WTC11 (cell line): ENCODE results near the gene LAPTM5.

Experiments used
- ATF1 ChIP-seq: sonication (generic); formaldehyde crosslinking; IDR thresholded peaks from 2 replicates; pipeline ENCODE4 v1.8.1; 2023; ENCODE audit warnings: mild to moderate bottlenecking, moderate library complexity, missing genetic modification reagents
- CTCF ChIP-seq: fragments of 200-600 bp; IDR thresholded peaks from 2 replicates; pipeline ENCODE4 v1.8.0; 2022; ENCODE audit warnings: antibody characterized with exemption
- E2F1 ChIP-seq: sonication (generic); formaldehyde crosslinking; IDR thresholded peaks from 2 replicates; pipeline ENCODE4 v1.8.0; 2022; ENCODE audit warnings: mild to moderate bottlenecking, missing genetic modification reagents
- PREB ChIP-seq: sonication (generic); formaldehyde crosslinking; IDR thresholded peaks from 2 replicates; pipeline ENCODE4 v1.8.1; 2022; ENCODE audit warnings: mild to moderate bottlenecking, missing genetic modification reagents, moderate library complexity, borderline replicate concordance
- SMAD3 ChIP-seq: sonication (generic); formaldehyde crosslinking; IDR thresholded peaks from 2 replicates; pipeline ENCODE4 v1.8.0; 2022; ENCODE audit warnings: missing genetic modification reagents, mild to moderate bottlenecking, borderline replicate concordance
- SOX15 ChIP-seq: fragments of 250-450 bp; sonication (Bioruptor Pico); IDR thresholded peaks from 2 replicates; pipeline ENCODE4 v1.9.0; 2021; ENCODE audit warnings: mild to moderate bottlenecking
- SP1 ChIP-seq: sonication (generic); formaldehyde crosslinking; conservative IDR thresholded peaks from 2 replicates; pipeline ENCODE4 v1.8.1; 2022; ENCODE audit warnings: missing genetic modification reagents
- ZBTB43 ChIP-seq: sonication (generic); formaldehyde crosslinking; IDR thresholded peaks from 2 replicates; pipeline ENCODE4 v1.8.1; 2023; ENCODE audit warnings: mild to moderate bottlenecking, missing genetic modification reagents
- ZNF219 ChIP-seq: sonication (generic); formaldehyde crosslinking; IDR thresholded peaks from 2 replicates; pipeline ENCODE4 v1.8.0; 2023; ENCODE audit warnings: missing genetic modification reagents, mild to moderate bottlenecking, borderline replicate concordance

- TF ChIP-seq SOX15 (CRISPR knock-in tag) (no peak), CTCF (no peak), SP1 (CRISPR knock-in tag) (no peak), PREB (CRISPR knock-in tag) (no peak), E2F1 (CRISPR knock-in tag) (no peak), ZNF219 (CRISPR knock-in tag) (no peak), ZBTB43 (CRISPR knock-in tag) (no peak), ATF1 (CRISPR knock-in tag) (no peak), SMAD3 (CRISPR knock-in tag) (no peak)
Observed at GRCh38 chr1:30693366-30693765, 64.2 kb downstream of the LAPTM5 start.
